CD14-positive monocyte (primary cell): ENCODE results near the gene TXNIP. TPM values are rescaled to one million over a fixed set of nuclear protein-coding genes. Genes with fewer than 3 reads are reported as not detected.

Experiments used
- DNase-seq, 3 donors: peaks; one replicate each; pipeline ENCODE4 v3.0.0-alpha.2; 2011 to 2022
- H2AFZ ChIP-seq: 2 replicates; pipeline ENCODE4 v1.6.0; 2012; ENCODE audit warnings: mild to moderate bottlenecking, low read depth, low read length, inconsistent platforms; ENCODE audit not compliant: insufficient read depth, poor library complexity, severe bottlenecking
- H3K27ac ChIP-seq, 2 donors: 1 replicate in 1 of 2; 2 replicates in 1 of 2; pipeline ENCODE4 v1.5.1; 2012 to 2013; ENCODE audit warnings: low read length in 2 of 2, control low read depth in 1 of 2, inconsistent platforms in 1 of 2, low read depth in 1 of 2, mild to moderate bottlenecking in 1 of 2
- H3K27me3 ChIP-seq, 2 donors: one replicate each; pipeline versions ENCODE4 v1.6.0 to v1.6.1; 2011 to 2013; ENCODE audit warnings: low read length in 2 of 2; ENCODE audit not compliant: control insufficient read depth in 2 of 2, insufficient read depth in 2 of 2
- H3K36me3 ChIP-seq, 2 donors: replicated peaks in 1 of 2; 1 replicate in 1 of 2; 2 replicates in 1 of 2; pipeline versions ENCODE4 v1.5.1 to v1.6.1; 2012 to 2013; ENCODE audit warnings: low read length in 2 of 2, control low read depth in 1 of 2, inconsistent platforms in 1 of 2, mild to moderate bottlenecking in 1 of 2; ENCODE audit not compliant: insufficient read depth in 2 of 2, control insufficient read depth in 1 of 2
- H3K4me1 ChIP-seq, 2 donors: 1 replicate in 1 of 2; 2 replicates in 1 of 2; pipeline versions ENCODE4 v1.5.1 to v1.6.1; 2012 to 2013; ENCODE audit warnings: low read length in 2 of 2, control low read depth in 1 of 2, inconsistent platforms in 1 of 2, mild to moderate bottlenecking in 1 of 2, moderate library complexity in 1 of 2; ENCODE audit not compliant: insufficient read depth in 2 of 2, control insufficient read depth in 1 of 2
- H3K4me2 ChIP-seq: replicated peaks from 2 replicates; pipeline ENCODE3; 2012; ENCODE audit warnings: low read length, moderate library complexity, mild to moderate bottlenecking; ENCODE audit not compliant: poor library complexity, severe bottlenecking; ENCODE audit errors: extremely low read depth
- H3K4me3 ChIP-seq, 3 experiments: fragments of 200-600 bp in 1 of 3; sonication (generic) in 1 of 3; replicated peaks in 1 of 3; 1 replicate in 2 of 3; 2 replicates in 1 of 3; pipeline ENCODE4 v1.5.1; 2011 to 2013; ENCODE audit warnings: low read length in 3 of 3, mild to moderate bottlenecking in 3 of 3, control low read depth in 2 of 3, low read depth in 2 of 3, inconsistent platforms in 1 of 3, moderate library complexity in 1 of 3
- H3K79me2 ChIP-seq: 2 replicates; pipeline ENCODE4 v1.6.0; 2012; ENCODE audit warnings: mild to moderate bottlenecking, control low read depth, inconsistent platforms, low read length, moderate library complexity; ENCODE audit not compliant: insufficient read depth
- H3K9ac ChIP-seq: 2 replicates; pipeline ENCODE4 v1.6.0; 2017; ENCODE audit warnings: low read length, mild to moderate bottlenecking; ENCODE audit not compliant: insufficient read depth, poor library complexity, severe bottlenecking
- H3K9me3 ChIP-seq, 2 donors: replicated peaks in 1 of 2; 1 replicate in 1 of 2; 2 replicates in 1 of 2; pipeline versions ENCODE4 v1.5.1 to v1.6.1; 2012 to 2013; ENCODE audit warnings: low read length in 2 of 2, control low read depth in 1 of 2; ENCODE audit not compliant: control insufficient read depth in 1 of 2, insufficient read depth in 1 of 2
- H4K20me1 ChIP-seq: 2 replicates; pipeline ENCODE4 v1.6.0; 2012; ENCODE audit warnings: mild to moderate bottlenecking, low read length, control low read depth, moderate library complexity; ENCODE audit not compliant: insufficient read depth
- H3K27ac Mint-ChIP-seq, 7 donors: one replicate each; pipeline ENCODE4 v1.8.0; 2020; ENCODE audit warnings: mild to moderate bottlenecking in 7 of 7, mixed read lengths in 7 of 7, moderate library complexity in 6 of 7, inconsistent platforms in 2 of 7
- H3K27me3 Mint-ChIP-seq, 3 donors: one replicate each; pipeline ENCODE4 v1.8.0; 2021 to 2022; ENCODE audit warnings: low read depth in 3 of 3, mild to moderate bottlenecking in 3 of 3, mixed read lengths in 3 of 3, moderate library complexity in 3 of 3, inconsistent platforms in 1 of 3
- H3K36me3 Mint-ChIP-seq, 2 donors: one replicate each; pipeline ENCODE4 v1.8.0; 2020; ENCODE audit warnings: mixed read lengths in 2 of 2, inconsistent platforms in 1 of 2, mild to moderate bottlenecking in 1 of 2
- H3K4me1 Mint-ChIP-seq: one replicate; pipeline ENCODE4 v1.8.0; 2020; ENCODE audit warnings: mild to moderate bottlenecking, mixed read lengths
- H3K4me3 Mint-ChIP-seq, 2 donors: one replicate each; pipeline ENCODE4 v1.8.0; 2020; ENCODE audit warnings: mild to moderate bottlenecking in 2 of 2, mixed read lengths in 2 of 2, moderate library complexity in 1 of 2
- H3K9me3 Mint-ChIP-seq, 7 donors: one replicate each; pipeline ENCODE4 v1.8.0; 2020 to 2022; ENCODE audit warnings: mixed read lengths in 7 of 7, mild to moderate bottlenecking in 6 of 7, moderate library complexity in 6 of 7, inconsistent platforms in 2 of 7
- WGBS: methylation state at CpG from one replicate; pipeline ENCODE4 v1.1.5; 2013; ENCODE audit warnings: missing lambda C conversion rate; ENCODE audit not compliant: insufficient coverage; 5-methylcytosine and 5-hydroxymethylcytosine counted together
- intact Hi-C, 2 donors: fragments of 100-400 bp; cut with micrococcal nuclease; formaldehyde crosslinking; loops; one replicate each; pipeline versions ENCODE4 v1.15.0 to v1.15.1; 2023
- polyA plus RNA-seq, 3 donors: library from polyadenylated mRNA; depleted of rRNA in 1 of 3; unstranded in 2 of 3; stranded (reverse) in 1 of 3; fragments of 300-500 nt in 2 of 3; fragments of >200 nt in 1 of 3; fragmentation: Illumina TruSeq in 2 of 3; gene quantifications; 1 replicate in 2 of 3; 2 replicates in 1 of 3; pipeline ENCODE4 v1.2.3, GENCODE V29; 2012 to 2021
- TF ChIP-seq, protein P1 (sequence below): fragments of 200-600 bp; IDR thresholded peaks from one replicate; pipeline ENCODE4 v1.8.0; 2022; ENCODE audit warnings: antibody characterized with exemption, mild to moderate bottlenecking

TXNIP gene
- polyA plus RNA-seq, 3 donors, result 640 to 3,778 (median 844) TPM

DNA sequence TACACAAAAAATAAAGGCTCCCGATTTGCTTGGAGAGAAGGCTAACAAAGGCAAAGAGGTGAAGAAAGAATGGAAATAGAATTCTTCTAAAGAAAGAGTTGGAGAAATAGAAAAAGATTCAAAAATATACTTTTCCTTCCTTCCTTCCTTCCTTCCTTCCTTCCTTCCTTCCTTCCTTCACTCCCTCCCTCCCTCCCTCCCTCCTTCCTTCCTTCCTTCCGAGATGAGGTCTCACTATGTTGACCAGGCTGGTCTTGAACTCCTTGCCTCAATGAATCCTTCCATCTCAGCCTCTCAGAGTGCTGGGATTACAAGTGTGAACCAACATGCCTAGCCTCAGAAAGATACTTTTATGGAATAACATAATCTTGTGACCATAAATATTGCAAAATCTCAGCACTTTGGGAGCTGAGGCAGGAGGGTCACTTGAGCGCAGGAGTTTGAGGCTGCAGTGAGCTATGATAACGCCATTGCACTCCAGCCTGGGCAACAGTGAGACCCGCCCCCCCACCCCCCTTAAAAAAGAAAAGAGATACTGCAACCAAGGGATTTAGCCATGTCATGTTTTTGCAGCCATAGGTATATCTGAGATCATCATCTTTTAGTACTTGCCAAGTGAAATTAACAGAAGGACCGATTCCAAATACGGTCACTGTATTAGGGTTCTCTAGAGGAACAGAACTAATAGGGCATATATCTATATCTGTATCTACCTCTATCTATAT lies 26.2 kb upstream of the TXNIP start:
- no peak for DNase-seq
- peaks cover 17% of the 10 kb centered on the region for H3K4me1 Mint-ChIP-seq
- Histone ChIP-seq H3K4me3 (no peak overlapping the region), H3K9ac (no peak overlapping the region), H3K36me3 (no peaks in the 10 kb centered on the region), H3K4me1 (peaks cover 15 to 17% of the 10 kb centered on the region in 2 donors), H3K9me3 (peaks cover 0 to 7% of the 10 kb centered on the region in 2 donors), H2AFZ (no peak overlapping the region), H3K79me2 (no peaks in the 10 kb centered on the region), H3K27ac (no peak overlapping the region), H3K27me3 (peaks cover 17 to 23% of the 10 kb centered on the region in 2 donors), H4K20me1 (no peaks in the 10 kb centered on the region), H3K4me2 (no peak overlapping the region)
- H3K27ac Mint-ChIP-seq, result no peak overlapping the region
- WGBS, result 100% methylated on average over 1 of the region's 7 CpGs
- intact Hi-C loops, result no loop called here
- peaks cover 0 to 6% (median 2%) of the 10 kb centered on the region in 7 donors for H3K9me3 Mint-ChIP-seq
- TF ChIP-seq, protein P1, sequence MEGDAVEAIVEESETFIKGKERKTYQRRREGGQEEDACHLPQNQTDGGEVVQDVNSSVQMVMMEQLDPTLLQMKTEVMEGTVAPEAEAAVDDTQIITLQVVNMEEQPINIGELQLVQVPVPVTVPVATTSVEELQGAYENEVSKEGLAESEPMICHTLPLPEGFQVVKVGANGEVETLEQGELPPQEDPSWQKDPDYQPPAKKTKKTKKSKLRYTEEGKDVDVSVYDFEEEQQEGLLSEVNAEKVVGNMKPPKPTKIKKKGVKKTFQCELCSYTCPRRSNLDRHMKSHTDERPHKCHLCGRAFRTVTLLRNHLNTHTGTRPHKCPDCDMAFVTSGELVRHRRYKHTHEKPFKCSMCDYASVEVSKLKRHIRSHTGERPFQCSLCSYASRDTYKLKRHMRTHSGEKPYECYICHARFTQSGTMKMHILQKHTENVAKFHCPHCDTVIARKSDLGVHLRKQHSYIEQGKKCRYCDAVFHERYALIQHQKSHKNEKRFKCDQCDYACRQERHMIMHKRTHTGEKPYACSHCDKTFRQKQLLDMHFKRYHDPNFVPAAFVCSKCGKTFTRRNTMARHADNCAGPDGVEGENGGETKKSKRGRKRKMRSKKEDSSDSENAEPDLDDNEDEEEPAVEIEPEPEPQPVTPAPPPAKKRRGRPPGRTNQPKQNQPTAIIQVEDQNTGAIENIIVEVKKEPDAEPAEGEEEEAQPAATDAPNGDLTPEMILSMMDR, result no peak
- H3K36me3 Mint-ChIP-seq, result peaks cover 0 to 5% of the 10 kb centered on the region in 2 donors
- H3K27me3 Mint-ChIP-seq, result peaks cover 31 to 36% (median 34%) of the 10 kb centered on the region in 3 donors
- no peak overlapping the region for H3K4me3 Mint-ChIP-seq

- Histone ChIP-seq H3K4me2 (no peak within 1 kb of the TSS), H4K20me1 (no peaks in the 10 kb centered on the region), H3K4me3 (no peak within 1 kb of the TSS), H3K9ac (no peak within 1 kb of the TSS), H3K79me2 (no peaks in the 10 kb centered on the region), H2AFZ (no peak within 1 kb of the TSS), H3K36me3 (no peaks in the 10 kb centered on the region), H3K27ac (no peak within 1 kb of the TSS), H3K27me3 (peaks cover 17 to 23% of the 10 kb centered on the region in 2 donors), H3K4me1 (peaks cover 15 to 17% of the 10 kb centered on the region in 2 donors), H3K9me3 (peaks cover 0 to 7% of the 10 kb centered on the region in 2 donors)
- Mint-ChIP-seq H3K9me3 (peaks cover 0 to 6% (median 2%) of the 10 kb centered on the region in 7 donors), H3K36me3 (peaks cover 0 to 5% of the 10 kb centered on the region in 2 donors), H3K27ac (no peak within 1 kb of the TSS), H3K4me1 (peaks cover 17% of the 10 kb centered on the region), H3K4me3 (no peak within 1 kb of the TSS), H3K27me3 (peaks cover 33 to 37% (median 36%) of the 10 kb centered on the region in 3 donors)
- intact Hi-C loops, result no loop called here
- WGBS, result 88% methylated on average over 3 of the region's 5 CpGs
- TF ChIP-seq, protein P1, result no peak
- DNase-seq, result no peak
Measured at GRCh38 chr1:146021622-146022402, 25.4 kb upstream of the TXNIP start, which contains the start of gene HJV. Gene HJV (minus strand): TSS chr1:146021735. CDS start chr1:146020231, 1,504 bp downstream.
